ENCODE results near the gene APLP1. TPM values are rescaled to one million over a fixed set of nuclear protein-coding genes. Genes with fewer than 3 reads are reported as not detected.

The APLP1 gene
- total RNA-seq, 1 experiment from 2014 or later, result 15.5 TPM

DNA sequence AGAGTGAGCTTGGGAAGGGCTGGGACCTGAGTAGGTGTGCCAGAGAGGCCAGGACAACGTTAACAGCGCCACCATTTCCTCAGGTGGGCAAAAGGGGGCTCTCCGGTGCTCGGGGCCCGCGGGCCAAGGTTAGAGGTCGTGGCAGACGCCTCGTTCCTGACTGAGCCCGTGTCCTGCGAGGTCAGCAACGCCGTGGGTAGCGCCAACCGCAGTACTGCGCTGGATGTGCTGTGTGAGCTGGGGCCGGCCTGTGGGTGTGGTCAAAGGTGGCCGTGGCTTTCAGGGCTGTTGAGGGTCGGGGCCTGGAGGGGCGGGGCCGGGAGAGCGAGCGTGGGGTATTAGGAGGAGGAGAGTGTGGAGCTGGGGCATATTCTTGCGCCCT, 7.9 kb upstream of the APLP1 start:
- Mint-ChIP-seq H3K9me3 (no peaks in the 10 kb centered on the region), H3K4me3 (peak overlapping the region; percentile 83), H3K27me3 (ENCODE audit: low read depth) (peaks cover 94% of the 10 kb centered on the region), H3K27ac (no peak overlapping the region), H3K36me3 (no peaks in the 10 kb centered on the region), H3K4me1 (peaks cover 19% of the 10 kb centered on the region)
- peak; percentile 3 for ATAC-seq
- CTCF ChIA-PET, result interaction anchor here (0.5 to 3.2 kb wide), 18 partner anchors 9 to 268 kb away, joined by 3 to 36 read pairs (median 4); partner anchors contain the start of genes APLP1, HSPB6, LIN37 and PSENEN
- POLR2A ChIA-PET, result interaction anchor here (1.2 kb wide), 1 partner anchor 9 kb away, joined by 12 read pairs; no protein-coding TSS in a partner anchor
- DNase-seq (ENCODE audit: low spot score), result peak; percentile 34
- TF ChIP-seq RELA (CRISPR knock-in tag; IDR thresholded peaks at IDR 0.05; ENCODE audit: borderline replicate concordance) (no peak), OVOL2 (CRISPR knock-in tag; IDR thresholded peaks at IDR 0.05; ENCODE audit: borderline replicate concordance) (no peak), ZNF423 (CRISPR knock-in tag; IDR thresholded peaks at IDR 0.05) (no peak), SOX15 (CRISPR knock-in tag; IDR thresholded peaks at IDR 0.05) (no peak), ZNF138 (CRISPR knock-in tag; conservative IDR thresholded peaks at IDR 0.05) (no peak), SP1 (CRISPR knock-in tag; conservative IDR thresholded peaks at IDR 0.05) (no peak), ZNF121 (CRISPR knock-in tag; IDR thresholded peaks at IDR 0.05) (peak; percentile 95), ZNF317 (CRISPR knock-in tag; IDR thresholded peaks at IDR 0.05; ENCODE audit: borderline replicate concordance, low read depth) (no peak), TP53 (CRISPR knock-in tag; IDR thresholded peaks at IDR 0.05) (0 out of 2 replicates have a peak, but pooled peaks have one; percentile 16), NR1H2 (CRISPR knock-in tag; IDR thresholded peaks at IDR 0.05) (no peak)
- TF ChIP-seq, protein P1, sequence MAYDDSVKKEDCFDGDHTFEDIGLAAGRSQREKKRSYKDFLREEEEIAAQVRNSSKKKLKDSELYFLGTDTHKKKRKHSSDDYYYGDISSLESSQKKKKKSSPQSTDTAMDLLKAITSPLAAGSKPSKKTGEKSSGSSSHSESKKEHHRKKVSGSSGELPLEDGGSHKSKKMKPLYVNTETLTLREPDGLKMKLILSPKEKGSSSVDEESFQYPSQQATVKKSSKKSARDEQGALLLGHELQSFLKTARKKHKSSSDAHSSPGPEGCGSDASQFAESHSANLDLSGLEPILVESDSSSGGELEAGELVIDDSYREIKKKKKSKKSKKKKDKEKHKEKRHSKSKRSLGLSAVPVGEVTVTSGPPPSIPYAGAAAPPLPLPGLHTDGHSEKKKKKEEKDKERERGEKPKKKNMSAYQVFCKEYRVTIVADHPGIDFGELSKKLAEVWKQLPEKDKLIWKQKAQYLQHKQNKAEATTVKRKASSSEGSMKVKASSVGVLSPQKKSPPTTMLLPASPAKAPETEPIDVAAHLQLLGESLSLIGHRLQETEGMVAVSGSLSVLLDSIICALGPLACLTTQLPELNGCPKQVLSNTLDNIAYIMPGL (CRISPR knock-in tag; IDR thresholded peaks at IDR 0.05), result no peak
- TF ChIP-seq, protein P2, sequence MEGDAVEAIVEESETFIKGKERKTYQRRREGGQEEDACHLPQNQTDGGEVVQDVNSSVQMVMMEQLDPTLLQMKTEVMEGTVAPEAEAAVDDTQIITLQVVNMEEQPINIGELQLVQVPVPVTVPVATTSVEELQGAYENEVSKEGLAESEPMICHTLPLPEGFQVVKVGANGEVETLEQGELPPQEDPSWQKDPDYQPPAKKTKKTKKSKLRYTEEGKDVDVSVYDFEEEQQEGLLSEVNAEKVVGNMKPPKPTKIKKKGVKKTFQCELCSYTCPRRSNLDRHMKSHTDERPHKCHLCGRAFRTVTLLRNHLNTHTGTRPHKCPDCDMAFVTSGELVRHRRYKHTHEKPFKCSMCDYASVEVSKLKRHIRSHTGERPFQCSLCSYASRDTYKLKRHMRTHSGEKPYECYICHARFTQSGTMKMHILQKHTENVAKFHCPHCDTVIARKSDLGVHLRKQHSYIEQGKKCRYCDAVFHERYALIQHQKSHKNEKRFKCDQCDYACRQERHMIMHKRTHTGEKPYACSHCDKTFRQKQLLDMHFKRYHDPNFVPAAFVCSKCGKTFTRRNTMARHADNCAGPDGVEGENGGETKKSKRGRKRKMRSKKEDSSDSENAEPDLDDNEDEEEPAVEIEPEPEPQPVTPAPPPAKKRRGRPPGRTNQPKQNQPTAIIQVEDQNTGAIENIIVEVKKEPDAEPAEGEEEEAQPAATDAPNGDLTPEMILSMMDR (IDR thresholded peaks at IDR 0.05), result no peak

DNA sequence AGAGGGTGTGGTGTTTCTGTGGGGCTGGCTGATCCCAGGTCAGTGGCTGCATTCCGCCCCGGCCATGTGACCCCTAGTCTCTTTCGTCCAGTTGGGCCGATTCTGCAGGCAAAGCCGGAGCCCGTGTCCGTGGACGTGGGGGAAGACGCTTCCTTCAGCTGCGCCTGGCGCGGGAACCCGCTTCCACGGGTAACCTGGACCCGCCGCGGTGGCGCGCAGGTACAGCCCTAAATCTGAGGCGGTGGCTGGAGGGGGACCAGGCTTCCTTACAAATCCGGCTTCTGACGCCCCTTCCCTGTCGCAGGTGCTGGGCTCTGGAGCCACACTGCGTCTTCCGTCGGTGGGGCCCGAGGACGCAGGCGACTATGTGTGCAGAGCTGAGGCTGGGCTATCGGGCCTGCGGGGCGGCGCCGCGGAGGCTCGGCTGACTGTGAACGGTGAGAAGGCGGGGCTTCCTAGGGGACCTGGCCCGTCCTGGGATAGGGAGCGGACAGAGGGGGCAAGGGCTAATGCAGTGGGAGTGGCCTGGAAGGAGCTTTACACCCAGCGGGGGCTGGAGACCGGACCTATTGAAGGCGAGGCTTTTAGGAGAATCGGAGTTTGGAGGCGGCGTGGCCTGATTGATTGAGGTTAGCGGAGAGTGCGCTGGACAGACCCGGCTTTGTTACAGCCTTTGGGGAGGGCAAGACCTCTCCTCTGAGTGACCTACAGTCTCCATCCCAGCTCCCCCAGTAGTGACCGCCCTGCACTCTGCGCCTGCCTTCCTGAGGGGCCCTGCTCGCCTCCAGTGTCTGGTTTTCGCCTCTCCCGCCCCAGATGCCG, 7.3 kb upstream of the APLP1 start:
- peak overlapping the region; percentile 83 for H3K4me3 Mint-ChIP-seq
- no peaks in the 10 kb centered on the region for H3K9me3 Mint-ChIP-seq
- ATAC-seq (peak; percentile 91), DNase-seq (ENCODE audit: low spot score) (peak; percentile 92)
- POLR2A ChIA-PET, result interaction anchor here (1.0 to 1.2 kb wide), 2 partner anchors 9 to 19 kb away, joined by 4 to 12 read pairs; no protein-coding TSS in a partner anchor
- H3K27ac Mint-ChIP-seq, result no peak overlapping the region
- H3K36me3 Mint-ChIP-seq, result no peaks in the 10 kb centered on the region
- H3K27me3 Mint-ChIP-seq (ENCODE audit: low read depth), result peaks cover 95% of the 10 kb centered on the region
- CTCF ChIA-PET, result interaction anchor here (0.5 to 3.2 kb wide), 22 partner anchors 8 to 267 kb away, joined by 3 to 36 read pairs (median 4); partner anchors contain the start of genes APLP1, LIN37, PSENEN and U2AF1L4
- peaks cover 15% of the 10 kb centered on the region for H3K4me1 Mint-ChIP-seq
- TF ChIP-seq ZNF416 (CRISPR knock-in tag; IDR thresholded peaks at IDR 0.05) (no peak), MXD4 (CRISPR knock-in tag; IDR thresholded peaks at IDR 0.05; ENCODE audit: borderline replicate concordance) (no peak), ZNF423 (CRISPR knock-in tag; IDR thresholded peaks at IDR 0.05) (no peak), NR1H2 (CRISPR knock-in tag; IDR thresholded peaks at IDR 0.05) (no peak), IRF2 (CRISPR knock-in tag; IDR thresholded peaks at IDR 0.05; ENCODE audit: borderline replicate concordance, low read depth) (no peak), FOXP1 (CRISPR knock-in tag; IDR thresholded peaks at IDR 0.05; ENCODE audit: borderline replicate concordance) (no peak), FOXJ3 (CRISPR knock-in tag; IDR thresholded peaks at IDR 0.05; ENCODE audit: borderline replicate concordance) (no peak), SOX15 (CRISPR knock-in tag; IDR thresholded peaks at IDR 0.05) (no peak), ZNF671 (CRISPR knock-in tag; IDR thresholded peaks at IDR 0.05) (no peak), PRRX2 (CRISPR knock-in tag; IDR thresholded peaks at IDR 0.05) (no peak), EMX1 (CRISPR knock-in tag; IDR thresholded peaks at IDR 0.05) (no peak)
- TF ChIP-seq, protein P3, sequence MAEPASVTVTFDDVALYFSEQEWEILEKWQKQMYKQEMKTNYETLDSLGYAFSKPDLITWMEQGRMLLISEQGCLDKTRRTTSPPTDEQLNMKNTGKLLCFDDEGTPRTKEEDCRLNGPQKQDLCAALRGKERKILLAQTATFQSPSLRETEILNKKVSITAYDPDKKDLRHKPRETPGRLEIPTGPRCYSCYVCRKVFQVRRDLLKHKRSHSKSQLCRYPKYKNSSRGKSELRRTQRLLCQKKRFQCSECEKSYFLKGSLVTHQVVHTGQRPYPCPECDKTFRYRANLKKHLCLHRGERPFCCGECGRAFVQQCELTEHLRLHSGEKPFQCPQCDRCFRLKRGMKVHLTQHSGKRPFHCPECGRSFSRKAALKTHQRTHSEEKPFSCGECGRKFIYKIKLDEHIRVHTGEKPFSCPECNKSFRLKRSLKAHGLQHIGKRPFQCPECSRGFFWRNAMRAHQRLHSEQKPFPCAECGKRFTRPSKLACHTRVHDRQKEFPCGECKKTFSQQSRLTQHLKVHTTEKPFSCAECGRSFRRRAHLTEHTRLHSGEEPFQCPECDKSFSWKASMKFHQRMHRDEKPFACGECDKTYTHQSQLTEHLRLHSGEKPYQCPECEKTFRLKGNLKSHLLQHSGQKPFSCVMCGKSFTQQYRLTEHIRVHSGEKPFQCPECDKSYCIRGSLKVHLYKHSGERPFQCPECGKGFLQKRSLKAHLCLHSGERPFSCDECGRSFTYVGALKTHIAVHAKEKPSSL (CRISPR knock-in tag; conservative IDR thresholded peaks at IDR 0.05), result no peak
- TF ChIP-seq, protein P4, sequence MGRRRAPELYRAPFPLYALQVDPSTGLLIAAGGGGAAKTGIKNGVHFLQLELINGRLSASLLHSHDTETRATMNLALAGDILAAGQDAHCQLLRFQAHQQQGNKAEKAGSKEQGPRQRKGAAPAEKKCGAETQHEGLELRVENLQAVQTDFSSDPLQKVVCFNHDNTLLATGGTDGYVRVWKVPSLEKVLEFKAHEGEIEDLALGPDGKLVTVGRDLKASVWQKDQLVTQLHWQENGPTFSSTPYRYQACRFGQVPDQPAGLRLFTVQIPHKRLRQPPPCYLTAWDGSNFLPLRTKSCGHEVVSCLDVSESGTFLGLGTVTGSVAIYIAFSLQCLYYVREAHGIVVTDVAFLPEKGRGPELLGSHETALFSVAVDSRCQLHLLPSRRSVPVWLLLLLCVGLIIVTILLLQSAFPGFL (CRISPR knock-in tag; IDR thresholded peaks at IDR 0.05; ENCODE audit: borderline replicate concordance), result no peak
- TF ChIP-seq, protein P5, sequence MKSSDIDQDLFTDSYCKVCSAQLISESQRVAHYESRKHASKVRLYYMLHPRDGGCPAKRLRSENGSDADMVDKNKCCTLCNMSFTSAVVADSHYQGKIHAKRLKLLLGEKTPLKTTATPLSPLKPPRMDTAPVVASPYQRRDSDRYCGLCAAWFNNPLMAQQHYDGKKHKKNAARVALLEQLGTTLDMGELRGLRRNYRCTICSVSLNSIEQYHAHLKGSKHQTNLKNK (CRISPR knock-in tag; IDR thresholded peaks at IDR 0.05), result no peak
- TF ChIP-seq, protein P6, sequence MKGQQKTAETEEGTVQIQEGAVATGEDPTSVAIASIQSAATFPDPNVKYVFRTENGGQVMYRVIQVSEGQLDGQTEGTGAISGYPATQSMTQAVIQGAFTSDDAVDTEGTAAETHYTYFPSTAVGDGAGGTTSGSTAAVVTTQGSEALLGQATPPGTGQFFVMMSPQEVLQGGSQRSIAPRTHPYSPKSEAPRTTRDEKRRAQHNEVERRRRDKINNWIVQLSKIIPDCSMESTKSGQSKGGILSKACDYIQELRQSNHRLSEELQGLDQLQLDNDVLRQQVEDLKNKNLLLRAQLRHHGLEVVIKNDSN (CRISPR knock-in tag; IDR thresholded peaks at IDR 0.05), result peak; percentile 72; the same call in 1 of the 2 replicates
- TF ChIP-seq, protein P7, sequence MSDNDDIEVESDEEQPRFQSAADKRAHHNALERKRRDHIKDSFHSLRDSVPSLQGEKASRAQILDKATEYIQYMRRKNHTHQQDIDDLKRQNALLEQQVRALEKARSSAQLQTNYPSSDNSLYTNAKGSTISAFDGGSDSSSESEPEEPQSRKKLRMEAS (CRISPR knock-in tag; IDR thresholded peaks at IDR 0.05), result 0 out of 2 replicates have a peak, but pooled peaks have one; percentile 13

All from WTC11 (cell line).